ENCODE measurements around the gene EMP2.

The EMP2 gene

GRCh38 chr16:10497132-10498101 is 83.0 kb downstream of the EMP2 start:
- in situ Hi-C loops (cut with MboI; ENCODE audit: low sequenced_read_pairs), result no loop called here

- in situ Hi-C loops (cut with MboI; ENCODE audit: low sequenced_read_pairs), result no loop called here
Measured at GRCh38 chr16:10495031-10495345, 85.4 kb downstream of the EMP2 start.

- in situ Hi-C loops (cut with MboI; ENCODE audit: low sequenced_read_pairs), result no loop called here
Measured at GRCh38 chr16:10494343-10495030, 85.9 kb downstream of the EMP2 start.

- in situ Hi-C loops (cut with MboI; ENCODE audit: low sequenced_read_pairs), result no loop called here
Measured at GRCh38 chr16:10493276-10493675, 87.1 kb downstream of the EMP2 start.

GRCh38 chr16:10490141-10490540 is 90.3 kb downstream of the EMP2 start:
- in situ Hi-C loops (cut with MboI; ENCODE audit: low sequenced_read_pairs), result no loop called here

- in situ Hi-C loops (cut with MboI; ENCODE audit: low sequenced_read_pairs), result no loop called here
Measured at GRCh38 chr16:10485698-10486382, 94.6 kb downstream of the EMP2 start.

GRCh38 chr16:10485159-10485558 is 95.2 kb downstream of the EMP2 start:
- in situ Hi-C loops (cut with MboI; ENCODE audit: low sequenced_read_pairs), result no loop called here

- in situ Hi-C loops (cut with MboI; ENCODE audit: low sequenced_read_pairs), result no loop called here
Measured at GRCh38 chr16:10480151-10480550, 100.2 kb downstream of the EMP2 start.

Data from HL-60/S4 (cell line).